ENCODE measurements around the gene FGF12.

Gene FGF12

GRCh38 chr3:192249516-192249915 lies 477.8 kb downstream of the FGF12 start:
- DNase-seq, result no peak

- no peak for DNase-seq
These were observed 480.3 kb downstream of the FGF12 start for GRCh38 chr3:192246847-192247559.

- no peak for DNase-seq
These were observed 482.8 kb downstream of the FGF12 start for GRCh38 chr3:192244591-192244990.

- DNase-seq, result no peak
These were observed 487.4 kb downstream of the FGF12 start for GRCh38 chr3:192239956-192240355.

GRCh38 chr3:192237992-192238608 lies 489.2 kb downstream of the FGF12 start:
- DNase-seq, result no peak

- no peak for DNase-seq
These were observed 497.5 kb downstream of the FGF12 start for GRCh38 chr3:192229866-192230265.

GRCh38 chr3:192224634-192225155 lies 502.6 kb downstream of the FGF12 start:
- DNase-seq, result no peak

GRCh38 chr3:192223815-192224214 lies 503.5 kb downstream of the FGF12 start:
- DNase-seq, result no peak

GRCh38 chr3:192220915-192221314 lies 506.4 kb downstream of the FGF12 start:
- no peak for DNase-seq

- DNase-seq, result no peak
These were observed 507.4 kb downstream of the FGF12 start for GRCh38 chr3:192219926-192220325.

- DNase-seq, result no peak
These were observed 511.3 kb downstream of the FGF12 start for GRCh38 chr3:192216067-192216466.

GRCh38 chr3:192212979-192213378 lies 514.4 kb downstream of the FGF12 start:
- no peak for DNase-seq

GRCh38 chr3:192212335-192212734 lies 515.0 kb downstream of the FGF12 start:
- no peak for DNase-seq

- DNase-seq, result no peak
These were observed 519.7 kb downstream of the FGF12 start for GRCh38 chr3:192207651-192208050.

- no peak for DNase-seq
These were observed 520.1 kb downstream of the FGF12 start for GRCh38 chr3:192207239-192207638.

GRCh38 chr3:192194085-192194484 lies 533.3 kb downstream of the FGF12 start:
- no peak for DNase-seq

- DNase-seq, result peak; percentile 30
These were observed 539.0 kb downstream of the FGF12 start for GRCh38 chr3:192188218-192188835.

- DNase-seq, result no peak
These were observed 539.8 kb downstream of the FGF12 start for GRCh38 chr3:192187485-192188051.

GRCh38 chr3:192186498-192186897 lies 540.8 kb downstream of the FGF12 start:
- no peak for DNase-seq

- no peak for DNase-seq
These were observed 541.3 kb downstream of the FGF12 start for GRCh38 chr3:192186045-192186444.

- DNase-seq, result no peak
These were observed 544.2 kb downstream of the FGF12 start for GRCh38 chr3:192183109-192183508.

GRCh38 chr3:192181151-192181550 lies 546.2 kb downstream of the FGF12 start:
- no peak for DNase-seq

GRCh38 chr3:192177383-192177782 lies 550.0 kb downstream of the FGF12 start:
- DNase-seq, result no peak

- no peak for DNase-seq
These were observed 553.1 kb downstream of the FGF12 start for GRCh38 chr3:192174283-192174682.

All from KG1 (cell line).